ENCODE results near the gene ZNF593. TPM values are rescaled to one million over a fixed set of nuclear protein-coding genes. Genes with fewer than 3 reads are reported as not detected.

The ZNF593 gene
- total and polyA plus RNA-seq, 12 donors: 10.7 to 159 (median 19.1) TPM

DNA sequence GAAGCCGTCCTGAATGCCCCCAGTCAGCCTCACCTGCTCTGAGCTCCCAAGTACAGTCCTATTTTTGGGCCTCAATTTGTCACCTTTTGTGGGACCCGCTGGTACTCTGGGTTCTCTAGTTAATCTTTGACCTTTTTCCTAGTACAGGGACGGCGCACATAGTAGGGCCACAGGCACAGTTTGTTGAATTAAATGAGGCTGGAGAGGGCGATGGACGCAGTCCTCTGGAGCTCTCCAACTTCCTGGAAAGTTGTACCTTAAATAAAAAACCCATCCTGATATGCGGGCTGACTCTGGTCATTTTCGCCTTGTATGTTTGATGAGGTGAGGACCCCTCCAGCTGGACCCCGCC is 6.0 kb upstream of the ZNF593 start:
- Histone ChIP-seq H3K36me3 (peaks cover 0 to 6% (median 0%) of the 10 kb centered on the region in 9 donors), H3K4me3 (peak overlapping the region in 7 of 10 donors; percentile 35 to 52 (median 44)), H3K9me3 (no peaks in the 10 kb centered on the region), H3K4me1 (peaks cover 16 to 56% (median 39%) of the 10 kb centered on the region in 9 donors), H3K27ac (peak overlapping the region in 4 of 10 donors; percentile 50 to 76 (median 62)), H3K27me3 (peaks cover 0 to 45% (median 0%) of the 10 kb centered on the region in 7 donors)
- DNase-seq: no peak
- TF ChIP-seq, protein P1, sequence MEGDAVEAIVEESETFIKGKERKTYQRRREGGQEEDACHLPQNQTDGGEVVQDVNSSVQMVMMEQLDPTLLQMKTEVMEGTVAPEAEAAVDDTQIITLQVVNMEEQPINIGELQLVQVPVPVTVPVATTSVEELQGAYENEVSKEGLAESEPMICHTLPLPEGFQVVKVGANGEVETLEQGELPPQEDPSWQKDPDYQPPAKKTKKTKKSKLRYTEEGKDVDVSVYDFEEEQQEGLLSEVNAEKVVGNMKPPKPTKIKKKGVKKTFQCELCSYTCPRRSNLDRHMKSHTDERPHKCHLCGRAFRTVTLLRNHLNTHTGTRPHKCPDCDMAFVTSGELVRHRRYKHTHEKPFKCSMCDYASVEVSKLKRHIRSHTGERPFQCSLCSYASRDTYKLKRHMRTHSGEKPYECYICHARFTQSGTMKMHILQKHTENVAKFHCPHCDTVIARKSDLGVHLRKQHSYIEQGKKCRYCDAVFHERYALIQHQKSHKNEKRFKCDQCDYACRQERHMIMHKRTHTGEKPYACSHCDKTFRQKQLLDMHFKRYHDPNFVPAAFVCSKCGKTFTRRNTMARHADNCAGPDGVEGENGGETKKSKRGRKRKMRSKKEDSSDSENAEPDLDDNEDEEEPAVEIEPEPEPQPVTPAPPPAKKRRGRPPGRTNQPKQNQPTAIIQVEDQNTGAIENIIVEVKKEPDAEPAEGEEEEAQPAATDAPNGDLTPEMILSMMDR (IDR thresholded peaks at IDR 0.05): no peak
- WGBS, 2 donors: 67 to 77% methylated on average over 9 of the region's 9 CpGs
- intact Hi-C loops (cut with DNase I): loop anchor here in 4 of 10 donors (2.0 to 10.0 kb wide), 4 partner anchors 51 to 161 kb away; partner anchors contain the start of gene PDIK1L (in 1 of the 4)
- ATAC-seq: no peak

DNA sequence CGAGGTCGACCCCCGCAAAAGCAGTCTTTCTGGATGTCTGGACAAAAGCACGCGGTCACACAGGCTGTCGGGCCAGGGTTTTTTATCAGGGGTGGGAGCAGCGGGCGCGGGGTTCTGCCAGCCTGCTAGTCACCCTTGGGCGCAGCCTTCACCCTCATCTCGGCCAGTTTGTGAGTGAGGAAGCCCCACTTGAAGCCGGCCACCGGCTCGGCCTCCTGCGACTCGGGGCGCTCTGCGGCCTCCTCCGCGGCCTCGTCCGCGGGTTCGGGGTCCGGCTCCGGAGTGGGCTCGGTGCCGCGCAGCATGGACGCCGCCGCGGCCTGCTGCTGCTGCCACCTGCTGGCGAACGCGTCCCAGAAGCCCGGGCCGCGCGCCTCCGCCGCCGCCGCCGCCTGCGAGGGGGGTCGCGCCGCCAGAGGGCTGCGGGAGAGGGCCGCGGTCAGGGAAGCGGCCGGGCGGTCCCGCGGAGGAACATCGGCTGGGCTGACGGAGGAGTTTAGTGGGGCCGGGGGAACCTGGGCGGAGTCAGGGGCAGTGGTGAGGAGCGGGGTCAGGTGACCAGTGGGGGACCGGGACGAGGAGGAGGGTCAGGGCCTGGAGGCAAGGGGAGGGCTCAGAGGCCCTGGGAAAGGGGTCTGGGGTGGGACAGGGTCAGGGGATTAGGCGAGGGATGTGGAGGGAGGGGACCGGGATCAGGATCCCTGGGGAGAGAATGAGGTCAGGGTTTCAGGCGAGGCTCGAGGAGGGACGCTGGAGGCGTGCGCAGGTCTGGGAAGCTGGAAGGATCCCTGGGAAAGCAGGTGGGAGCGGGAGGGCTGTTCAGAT is 5.5 kb upstream of the ZNF593 start:
- peak overlapping the region in 9 of 10 donors; percentile 10 to 52 (median 43) for H3K4me3 ChIP-seq
- WGBS, 2 donors: 10% methylated on average over 57 to 72 of the region's 72 CpGs
- TF ChIP-seq, protein P1 (IDR thresholded peaks at IDR 0.05): peak; percentile 51 to 91 (median 73)
- H3K36me3 ChIP-seq: peaks cover 0 to 6% (median 0%) of the 10 kb centered on the region in 9 donors
- peaks cover 0 to 43% (median 0%) of the 10 kb centered on the region in 7 donors for H3K27me3 ChIP-seq
- peak overlapping the region in 9 of 10 donors; percentile 13 to 76 (median 65) for H3K27ac ChIP-seq
- DNase-seq (peak; percentile 47 to 55), ATAC-seq (peak in 7 of 8 donors; percentile 3 to 48 (median 17))
- intact Hi-C loops (cut with DNase I): loop anchor here in 4 of 10 donors (2.0 to 10.0 kb wide), 4 partner anchors 52 to 161 kb away; partner anchors contain the start of gene PDIK1L (in 1 of the 4)
- H3K9me3 ChIP-seq: no peaks in the 10 kb centered on the region
- H3K4me1 ChIP-seq: peaks cover 12 to 53% (median 33%) of the 10 kb centered on the region in 9 donors

DNA sequence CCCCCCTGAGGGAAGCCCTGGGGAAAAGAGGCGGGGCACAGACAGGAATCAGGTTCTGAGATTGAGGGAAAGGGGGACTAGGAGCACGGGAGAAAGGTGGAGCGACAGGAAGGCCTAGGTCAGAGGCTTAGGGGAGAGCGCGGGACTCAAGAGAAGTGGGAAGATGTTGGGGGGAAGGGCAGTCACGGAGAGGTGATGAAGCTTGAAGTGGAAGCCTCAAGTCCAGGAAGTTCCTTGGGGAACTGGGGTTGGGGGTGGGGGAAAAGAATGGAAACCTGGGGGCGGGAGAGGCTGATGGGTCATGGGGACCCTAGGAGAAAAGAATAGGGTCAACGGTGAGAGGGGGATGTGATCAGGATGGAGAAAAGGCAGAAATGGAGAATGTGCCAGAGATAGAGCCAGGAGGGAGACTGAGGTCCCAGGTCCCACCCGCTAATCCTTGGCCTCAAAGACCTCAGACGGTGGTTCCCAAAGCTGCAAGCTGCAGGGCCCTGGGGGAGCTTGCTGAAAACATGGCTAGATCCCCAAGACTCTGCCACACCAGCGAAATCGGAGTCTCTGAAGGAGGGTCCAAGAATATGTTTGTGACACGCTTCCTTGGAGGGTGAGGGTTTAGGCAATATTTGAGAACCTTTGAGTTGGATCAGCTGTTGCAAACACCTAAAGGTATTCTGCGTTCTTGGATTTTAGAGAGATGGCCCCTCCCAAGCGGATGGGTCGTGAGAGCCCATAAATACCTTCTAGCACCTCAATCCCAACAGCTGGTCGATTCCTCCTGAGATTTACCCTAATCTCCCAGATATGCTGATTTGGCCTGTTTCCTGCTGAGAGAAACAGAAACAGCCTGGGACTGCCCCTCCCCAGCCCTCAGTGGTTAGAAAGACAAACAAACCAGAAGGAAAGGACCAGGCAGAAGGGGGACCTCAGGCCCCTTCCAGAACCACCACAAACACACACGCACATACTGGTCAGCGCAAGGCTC is 4.6 kb upstream of the ZNF593 start:
- Histone ChIP-seq H3K27ac (peak overlapping the region in 7 of 10 donors; percentile 44 to 76 (median 66)), H3K27me3 (peaks cover 0 to 41% (median 0%) of the 10 kb centered on the region in 7 donors), H3K4me1 (peaks cover 10 to 49% (median 33%) of the 10 kb centered on the region in 9 donors), H3K36me3 (peaks cover 0 to 6% (median 0%) of the 10 kb centered on the region in 9 donors), H3K4me3 (peak overlapping the region in 3 of 10 donors; percentile 10 to 51 (median 47)), H3K9me3 (no peaks in the 10 kb centered on the region)
- DNase-seq: no peak
- WGBS, 2 donors: 69 to 70% methylated on average over 19 of the region's 19 CpGs
- intact Hi-C loops (cut with DNase I): loop anchor here in 7 of 10 donors (2.0 to 10.0 kb wide), 7 partner anchors 53 to 160 kb away; partner anchors contain the start of genes CEP85 (in 5 of the 7) and PDIK1L (in 1 of the 7)
- TF ChIP-seq, protein P1 (IDR thresholded peaks at IDR 0.05): no peak
- ATAC-seq: no peak
